Stromal cell of bone marrow (primary cell): ENCODE measurements around the gene SH3RF1.
"Not testable (repeated sequence)": the region's sequence is repeated elsewhere in the genome, so short reads cannot be mapped to it uniquely, and the experiment has no call there.

ENCODE experiments used
- DNase-seq: peaks from one replicate; pipeline ENCODE4 v3.0.0-alpha.2; 2012; ENCODE audit warnings: low read depth

Gene SH3RF1

DNA sequence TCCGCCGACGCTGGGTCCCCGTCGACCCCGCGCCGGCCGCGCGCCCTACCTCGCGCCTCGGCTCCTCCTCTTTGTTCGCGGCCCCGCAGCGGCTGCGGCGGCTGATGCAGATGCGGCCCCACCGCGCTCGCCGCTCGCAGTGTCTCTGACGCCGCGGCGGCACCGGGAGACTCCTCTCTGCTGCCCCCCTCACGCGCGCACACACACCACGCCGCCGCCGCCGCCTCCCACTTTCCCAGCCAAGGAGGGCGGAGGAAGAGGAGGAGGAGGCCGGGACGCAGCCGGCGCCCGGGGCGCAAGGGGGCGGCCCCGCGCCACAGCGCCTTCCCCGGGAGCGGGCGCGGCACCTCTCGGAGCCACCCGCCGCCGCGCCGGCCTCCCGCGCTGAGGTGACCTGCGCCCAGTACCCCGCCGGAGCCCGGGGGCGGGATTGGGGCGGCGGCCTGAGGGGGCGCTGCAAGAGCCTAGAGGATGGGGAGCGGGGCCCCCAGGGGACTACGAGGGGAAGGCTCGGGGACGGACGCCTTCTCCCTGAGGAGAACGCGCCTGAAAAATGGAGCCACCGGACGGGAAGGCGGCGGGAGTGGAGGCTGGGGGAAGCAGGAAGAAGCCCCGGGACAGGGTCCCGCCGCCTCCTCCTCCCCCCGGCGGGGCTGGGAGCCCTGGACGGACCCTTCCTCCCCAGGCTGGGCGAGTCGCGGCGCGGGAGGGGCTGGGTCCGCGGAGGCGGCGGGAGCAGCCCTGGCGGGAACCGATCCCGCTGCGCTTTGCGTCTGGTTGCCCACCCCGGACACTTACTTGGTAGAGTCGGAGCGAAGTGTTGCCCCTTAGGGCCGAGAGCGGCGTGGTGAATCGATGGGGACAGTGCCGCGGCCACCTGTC is at the start of gene SH3RF1:
TSS of gene SH3RF1 (minus strand) at position 147 of the 882 bp plus-strand sequence. CDS start 1,744 bp downstream, outside the sequence.
- peak; percentile 88 for DNase-seq

DNA sequence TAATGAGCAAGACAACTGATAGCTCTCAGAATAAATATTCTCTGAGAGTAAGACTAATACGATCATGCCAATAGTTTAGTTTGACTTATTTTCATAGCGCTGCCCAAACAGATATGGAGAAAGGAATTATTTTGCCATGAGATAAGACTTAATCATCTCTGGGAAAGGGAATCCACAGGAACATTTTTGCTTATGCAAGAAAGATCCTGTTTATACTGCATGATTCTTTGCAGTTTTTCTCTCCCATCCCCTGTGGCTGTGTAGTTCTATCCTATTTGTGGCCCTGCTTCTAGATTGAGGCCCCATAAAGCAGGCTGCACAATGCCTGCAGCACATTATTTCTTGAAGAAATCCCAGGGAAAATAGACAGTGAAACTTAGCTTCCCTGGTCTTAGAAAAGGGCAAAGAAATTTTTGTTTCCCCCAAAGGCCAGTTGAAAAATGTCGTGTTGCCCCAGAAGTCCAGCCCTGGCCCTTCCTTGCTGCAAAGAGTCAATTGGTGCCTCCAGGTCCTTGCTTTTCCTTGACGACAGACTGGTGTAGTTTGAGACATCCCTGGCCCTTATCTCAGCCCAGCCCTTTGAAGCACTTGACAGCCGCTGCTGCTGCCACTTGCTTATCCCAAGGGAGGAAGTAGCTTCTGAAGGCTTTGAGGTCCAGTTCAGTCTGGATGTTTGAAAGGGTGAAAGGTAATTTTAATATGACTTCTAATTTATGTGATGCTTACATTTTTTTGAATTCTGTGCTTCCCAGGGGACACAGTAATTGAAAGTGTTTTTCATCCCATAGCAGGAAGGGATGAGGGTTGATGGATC is 45.0 kb upstream of the SH3RF1 start:
- DNase-seq = no peak

DNA sequence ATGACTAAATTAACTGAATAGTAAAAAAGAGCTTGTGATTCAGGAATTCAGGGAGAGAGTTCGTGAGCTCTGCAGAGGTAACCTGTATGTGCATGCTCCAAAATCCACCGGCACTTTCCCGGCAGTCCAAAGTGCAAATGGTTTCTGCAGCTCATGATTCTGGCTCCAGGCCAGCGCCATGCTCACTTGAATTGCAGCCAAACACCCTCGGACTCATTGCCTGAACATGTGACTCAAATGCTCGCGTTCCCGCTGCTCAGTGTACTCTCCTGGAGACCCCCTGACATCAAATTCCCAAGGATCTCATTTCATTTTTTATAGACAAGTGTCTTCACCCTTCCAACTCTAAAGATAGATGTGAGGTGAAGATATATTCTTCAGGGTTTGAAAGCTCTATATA is 44.1 kb upstream of the SH3RF1 start:
- DNase-seq = no peak

DNA sequence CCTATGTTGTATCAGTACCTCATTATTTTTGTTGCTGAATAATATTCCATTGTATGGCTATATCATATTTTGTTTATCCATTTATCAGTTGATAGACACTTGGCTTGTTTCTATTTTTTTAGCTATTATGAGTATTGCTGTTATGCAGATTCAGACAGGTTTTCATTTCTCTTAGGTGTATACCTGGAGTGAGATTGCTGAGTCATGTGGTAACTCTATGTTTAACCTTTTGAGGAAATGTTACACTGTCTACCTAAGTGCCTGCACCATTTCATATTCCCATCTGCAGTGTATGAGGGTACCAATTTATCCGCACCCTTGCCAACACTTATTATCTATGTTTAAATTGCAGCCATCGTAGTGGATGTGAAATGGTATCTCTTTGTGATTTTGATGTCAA is 43.0 kb upstream of the SH3RF1 start:
- no peak for DNase-seq

DNA sequence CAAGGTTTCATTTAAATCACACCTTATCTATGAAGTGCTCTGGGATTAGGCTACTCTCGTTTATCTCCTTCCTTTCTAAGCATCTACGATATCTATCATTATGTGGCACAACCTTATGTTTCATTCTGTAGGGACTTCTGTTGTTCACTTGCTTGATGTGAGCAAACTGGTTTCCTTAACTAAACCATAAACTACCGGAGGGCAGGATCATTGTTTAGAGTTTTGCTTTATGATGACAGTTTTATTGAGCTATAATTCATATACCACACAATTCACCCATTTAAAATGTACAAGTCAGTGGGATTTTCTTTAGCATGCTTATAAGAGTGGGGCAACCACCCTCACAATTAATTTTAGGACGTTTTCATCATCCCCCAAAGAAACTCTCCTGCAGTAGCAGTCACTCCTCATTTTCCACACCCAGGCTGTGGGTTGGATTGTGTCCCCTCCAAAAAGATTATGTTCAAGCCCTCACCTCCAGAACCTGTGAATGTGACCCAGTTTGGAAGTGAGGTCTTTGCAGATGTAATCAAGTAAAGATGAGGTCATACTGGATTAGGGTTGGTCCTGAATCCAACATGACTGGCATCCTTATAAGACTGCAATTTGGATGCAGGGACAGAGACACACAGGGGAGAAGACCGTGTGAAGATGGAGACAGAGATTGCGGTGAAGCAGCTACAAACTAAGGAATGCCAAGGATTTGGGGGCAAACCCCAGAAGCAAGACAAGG is 42.1 kb upstream of the SH3RF1 start:
- DNase-seq = no peak

DNA sequence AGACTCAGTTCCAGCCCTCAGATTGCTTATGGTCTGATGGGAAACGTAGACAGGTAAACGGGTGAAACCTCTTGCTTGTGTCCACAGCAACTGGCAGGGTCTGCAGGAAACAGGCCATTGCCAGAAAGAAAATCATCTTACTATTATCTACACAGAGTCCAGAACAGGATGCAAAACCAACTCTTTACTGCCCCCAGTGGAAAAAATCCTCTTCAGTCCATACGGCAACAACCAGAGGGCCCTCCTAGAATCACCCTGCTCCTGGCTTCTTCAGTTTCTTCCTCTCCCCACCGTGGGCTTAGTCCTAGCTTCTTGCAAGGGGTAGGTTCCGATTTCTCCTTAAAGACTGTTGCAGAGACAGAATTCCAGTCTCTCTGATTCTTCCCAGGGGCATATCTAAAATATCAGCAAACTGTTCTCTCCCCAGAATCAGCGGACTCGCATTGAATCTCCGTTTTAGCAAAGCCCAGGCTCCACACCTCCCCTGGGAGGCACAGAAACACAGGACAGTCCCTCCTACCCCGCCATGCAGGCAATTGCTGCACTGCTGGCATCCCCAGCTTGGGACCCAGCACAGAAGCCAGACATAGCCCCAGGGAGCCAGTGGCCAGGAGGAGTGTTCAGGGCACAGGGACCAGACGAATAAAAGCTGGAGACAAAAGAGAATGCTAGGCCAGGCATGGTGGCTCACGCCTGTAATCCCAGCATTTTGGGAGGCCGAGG is 41.0 kb upstream of the SH3RF1 start:
- DNase-seq = no peak

DNA sequence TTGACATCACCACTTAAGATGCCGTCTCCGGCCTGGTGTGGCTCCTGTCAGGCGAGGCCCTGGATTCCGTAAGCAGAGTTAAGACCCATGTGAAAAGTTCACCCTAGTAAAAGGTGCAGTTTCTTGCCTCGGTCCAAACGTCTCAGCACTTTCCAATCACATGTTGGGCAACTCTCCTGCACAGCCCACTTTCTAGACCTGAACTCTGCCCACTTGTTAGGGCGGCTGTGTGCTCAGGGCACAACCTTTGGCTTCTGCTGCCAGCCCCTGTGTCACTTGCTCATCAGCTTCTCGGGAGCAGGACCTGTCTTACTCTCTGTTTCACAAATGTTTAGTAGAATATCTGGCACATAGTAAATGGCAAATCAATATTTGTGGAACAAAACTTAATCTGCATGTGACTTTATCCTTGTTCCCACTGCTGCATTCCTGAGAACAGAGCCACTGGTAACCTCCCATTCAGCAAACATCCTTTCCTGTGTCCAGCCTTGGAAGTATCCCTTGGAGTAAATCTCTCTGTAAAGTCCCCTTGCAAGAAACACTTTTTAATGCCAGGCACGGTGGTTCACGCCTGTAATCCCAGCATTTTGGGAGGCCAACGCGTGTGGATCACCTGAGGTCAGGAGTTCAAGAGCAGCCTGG is 38.7 kb upstream of the SH3RF1 start:
- no peak for DNase-seq

DNA sequence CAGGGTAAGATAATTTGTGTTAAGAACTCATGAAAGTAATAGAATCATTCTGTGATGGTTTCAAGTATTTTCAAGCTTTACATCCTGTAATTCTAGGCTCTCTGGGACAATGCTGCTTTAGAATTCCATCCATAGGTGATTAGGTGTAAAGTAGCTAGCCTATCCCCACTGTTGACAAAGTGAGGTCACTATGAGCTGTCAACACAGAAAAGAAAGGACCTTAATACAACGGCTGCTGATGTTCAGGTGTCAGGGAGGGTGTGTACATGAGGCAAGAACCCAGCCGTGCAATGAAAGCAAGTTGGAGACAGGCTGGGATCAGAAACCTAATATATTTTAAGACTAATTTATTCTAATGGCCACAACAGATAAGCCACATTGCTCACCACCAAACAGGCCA is 36.8 kb upstream of the SH3RF1 start:
- no peak for DNase-seq

DNA sequence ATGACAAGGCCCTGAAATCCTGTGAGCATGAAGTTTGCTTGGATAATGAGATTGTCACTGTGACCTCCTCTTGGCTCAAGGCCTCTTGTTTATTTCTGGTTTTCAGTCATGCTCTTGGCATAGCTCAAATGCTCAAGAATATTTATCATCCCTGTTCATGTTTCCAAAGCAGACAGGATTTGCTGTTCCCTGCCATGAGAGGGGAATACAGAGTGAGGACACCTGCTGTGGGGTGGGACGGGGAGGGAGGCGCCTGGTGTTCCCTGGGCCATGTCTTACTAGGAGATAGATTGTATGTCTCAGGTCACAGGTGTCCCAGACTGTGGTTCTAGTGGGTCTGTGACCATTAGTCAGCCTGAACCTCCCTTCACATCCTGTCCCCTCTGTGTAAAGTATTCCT is 34.9 kb upstream of the SH3RF1 start:
- DNase-seq = no peak

DNA sequence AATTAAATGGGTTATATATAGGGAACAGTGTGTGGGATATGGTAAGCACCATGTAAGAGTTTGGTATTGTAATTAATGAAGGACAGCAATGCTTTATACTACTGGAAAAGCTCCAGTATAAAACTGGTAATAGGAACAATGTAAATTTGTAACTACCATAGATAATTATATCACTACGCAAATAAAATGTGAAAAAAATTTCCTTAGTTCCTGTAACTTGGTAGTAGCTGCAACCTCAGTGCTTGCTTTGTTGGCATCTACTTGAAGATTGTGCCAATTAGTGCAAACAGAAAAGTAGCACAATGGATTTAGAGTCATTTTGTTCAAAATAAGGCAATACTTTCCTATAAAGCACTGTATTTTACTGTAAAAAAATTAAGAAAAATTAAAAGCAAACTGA is 34.4 kb upstream of the SH3RF1 start:
- no peak for DNase-seq

DNA sequence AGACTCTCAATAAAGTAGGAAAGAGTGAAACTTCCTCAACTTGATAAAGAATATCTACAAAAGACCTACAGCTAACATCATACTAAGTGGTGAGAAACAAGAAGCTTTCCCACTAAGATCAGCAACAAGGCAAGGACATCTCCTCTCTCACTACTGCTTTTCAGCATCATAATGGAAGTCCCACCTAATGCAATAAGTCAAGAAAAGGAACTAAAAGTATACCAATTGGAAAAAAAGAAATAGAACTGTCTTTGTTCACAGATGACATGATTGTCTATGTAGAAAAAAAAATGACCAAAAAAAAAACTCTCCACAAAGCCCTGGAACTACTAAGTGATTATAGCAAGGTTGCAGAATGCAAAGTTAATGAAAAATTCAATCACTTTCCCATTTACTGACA is 25.1 kb upstream of the SH3RF1 start:
- no peak for DNase-seq

DNA sequence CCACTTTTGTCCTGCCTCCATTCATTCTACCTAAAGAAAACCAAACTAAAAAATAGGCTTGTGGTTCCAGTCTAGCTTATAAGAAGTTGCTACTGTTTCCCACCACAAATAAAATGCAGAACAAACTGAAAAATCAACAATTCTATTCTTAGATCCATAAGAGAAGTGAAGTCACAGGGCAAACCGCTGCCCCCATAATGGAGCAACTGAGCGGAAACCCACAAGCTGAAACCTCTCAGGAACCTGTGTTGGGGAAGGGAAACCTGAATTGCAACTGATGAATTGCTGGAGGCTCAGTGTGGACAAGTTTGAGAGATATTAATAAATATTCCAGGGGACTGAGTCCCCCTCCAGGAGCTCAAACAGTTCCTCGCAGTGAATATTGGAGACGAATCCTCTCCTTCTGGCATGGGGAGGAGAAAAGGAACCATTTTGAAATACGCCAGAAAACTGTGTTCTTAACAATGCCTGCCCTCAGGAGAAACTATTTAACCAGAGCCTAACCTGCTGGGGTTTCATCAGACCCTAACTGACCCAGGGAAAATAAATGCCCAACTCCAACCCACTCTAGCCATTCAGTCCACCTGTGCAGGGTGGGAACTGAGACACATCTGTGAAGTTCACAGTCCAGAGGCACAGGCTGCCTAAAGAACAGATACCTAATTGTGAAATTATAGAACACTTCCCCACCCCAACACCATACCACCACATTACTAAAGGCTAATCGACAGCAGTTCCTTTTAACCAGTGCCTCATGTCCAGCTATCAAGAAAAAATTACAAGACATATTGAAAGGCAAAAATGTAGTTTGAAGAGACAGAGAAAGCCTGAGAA is 22.8 kb upstream of the SH3RF1 start:
- no peak for DNase-seq

DNA sequence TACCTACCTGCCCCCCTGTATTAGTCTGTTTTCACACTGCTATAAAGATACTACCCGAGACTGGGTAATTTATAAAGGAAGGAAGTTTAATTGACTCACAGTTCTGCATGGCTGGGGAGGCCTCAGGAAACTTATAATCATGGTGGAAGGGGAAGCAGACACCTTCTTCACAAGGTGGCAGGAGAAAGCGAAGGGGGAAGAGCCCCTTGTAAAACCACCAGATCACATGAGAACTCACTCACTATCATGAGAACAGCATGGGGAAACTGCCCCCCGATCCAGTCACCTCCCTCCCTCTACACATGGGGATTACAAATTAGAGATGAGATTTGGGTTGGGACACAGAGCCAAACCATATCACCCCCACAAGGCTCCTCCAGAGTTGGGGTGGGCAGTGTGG is 17.2 kb upstream of the SH3RF1 start:
- DNase-seq = not testable (repeated sequence)

DNA sequence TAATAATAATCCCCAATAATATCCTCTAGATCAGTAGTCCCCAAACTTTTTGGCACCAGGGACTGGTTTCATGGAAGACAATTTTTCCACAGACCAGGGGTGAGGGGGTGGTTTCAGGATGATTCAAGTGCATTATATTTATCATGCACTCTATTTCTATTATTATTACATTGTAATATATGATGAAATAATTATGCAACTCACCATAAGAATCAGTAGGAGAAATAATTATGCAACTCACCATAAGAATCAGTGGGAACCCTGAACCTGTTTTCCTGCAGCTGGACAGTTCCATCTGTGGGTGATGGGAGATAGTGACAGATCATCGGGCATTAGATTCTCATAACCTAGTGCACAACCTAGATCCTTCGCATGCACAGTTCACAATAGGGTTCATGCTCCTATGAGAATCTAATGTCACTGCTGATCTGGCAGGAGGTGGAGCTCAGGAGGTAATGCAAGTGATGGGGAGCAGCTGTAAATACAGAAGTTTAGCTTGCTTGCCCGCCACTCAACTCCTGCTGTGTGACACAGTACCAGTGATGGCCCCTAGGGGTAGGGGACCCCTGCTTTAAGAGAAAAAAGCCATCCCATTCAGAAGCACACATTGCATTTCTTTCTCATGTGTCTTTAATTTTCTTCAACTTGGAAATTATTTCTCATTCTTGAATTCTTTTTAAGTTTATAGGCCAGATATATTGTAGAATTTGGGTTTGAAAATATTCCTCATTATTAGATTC is 16.0 kb upstream of the SH3RF1 start:
- DNase-seq = no peak

DNA sequence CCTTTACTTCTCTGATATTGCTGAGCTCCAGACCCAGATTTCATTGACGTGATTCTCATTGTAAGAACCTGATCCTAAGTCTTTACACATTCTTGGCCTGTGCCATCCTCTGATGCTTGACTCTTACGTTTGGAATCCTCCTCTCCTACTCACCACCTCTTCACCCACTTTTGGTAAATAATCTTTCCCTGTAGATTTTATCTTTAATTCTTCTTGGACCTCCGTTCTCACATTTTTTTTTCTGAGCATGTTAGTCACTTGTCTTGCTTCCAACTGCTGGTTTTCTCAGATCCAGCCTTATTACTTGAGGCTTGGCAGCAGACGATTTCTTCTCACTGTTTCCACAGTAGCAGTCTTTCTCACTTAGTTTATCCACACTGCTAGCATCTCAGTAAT is 12.4 kb upstream of the SH3RF1 start:
- DNase-seq = peak; percentile 92

DNA sequence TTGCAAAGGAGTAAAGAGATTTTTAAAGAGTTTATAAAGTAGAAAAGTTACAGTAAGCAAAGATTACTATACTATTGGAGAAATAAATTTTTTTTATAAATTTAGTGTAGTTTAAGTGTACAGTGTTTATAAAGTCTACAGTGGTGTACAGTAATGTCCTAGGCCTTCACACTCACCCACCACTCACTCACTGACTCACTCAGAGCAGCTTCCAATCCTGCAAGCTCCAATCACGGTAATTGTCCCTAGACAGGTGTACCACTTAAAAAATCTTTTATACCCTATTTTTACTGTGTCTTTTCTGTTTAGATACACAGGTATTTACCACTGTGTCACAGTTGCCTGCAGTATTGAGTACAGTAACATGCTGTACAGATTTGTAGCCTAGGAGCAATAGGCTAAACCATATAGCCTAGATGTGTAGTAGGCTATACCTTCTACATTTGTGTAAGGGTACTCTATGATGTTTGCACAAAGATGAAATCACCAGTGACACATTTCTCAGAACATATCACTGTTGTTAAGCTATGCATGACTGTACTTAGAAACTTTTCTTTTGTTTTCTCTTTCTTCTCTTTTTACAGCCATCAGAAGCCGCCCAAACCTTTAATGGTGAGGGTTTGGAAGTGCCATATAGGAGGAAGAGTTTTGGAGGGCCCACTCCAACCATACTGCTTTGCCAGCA is 11.8 kb upstream of the SH3RF1 start:
- no peak for DNase-seq

DNA sequence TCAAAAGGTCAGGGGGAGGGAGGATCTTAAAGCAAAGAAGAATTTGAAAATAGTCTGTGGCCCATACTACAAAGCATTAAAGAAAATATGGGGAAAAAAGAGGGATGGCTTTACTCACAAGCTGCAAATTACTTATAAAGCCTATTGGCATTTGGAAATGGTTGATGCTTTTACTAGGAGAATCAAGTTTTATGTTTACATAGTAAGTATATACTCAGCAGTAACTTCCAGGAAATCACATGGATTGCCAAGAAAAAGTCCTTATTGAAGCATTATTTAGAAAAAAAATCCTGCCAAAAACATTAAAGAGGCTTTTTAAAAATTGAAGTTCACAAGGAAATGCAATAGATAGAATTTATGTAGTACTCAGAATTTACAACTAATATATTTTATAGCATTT is 8.4 kb upstream of the SH3RF1 start:
- DNase-seq = peak; percentile 74

DNA sequence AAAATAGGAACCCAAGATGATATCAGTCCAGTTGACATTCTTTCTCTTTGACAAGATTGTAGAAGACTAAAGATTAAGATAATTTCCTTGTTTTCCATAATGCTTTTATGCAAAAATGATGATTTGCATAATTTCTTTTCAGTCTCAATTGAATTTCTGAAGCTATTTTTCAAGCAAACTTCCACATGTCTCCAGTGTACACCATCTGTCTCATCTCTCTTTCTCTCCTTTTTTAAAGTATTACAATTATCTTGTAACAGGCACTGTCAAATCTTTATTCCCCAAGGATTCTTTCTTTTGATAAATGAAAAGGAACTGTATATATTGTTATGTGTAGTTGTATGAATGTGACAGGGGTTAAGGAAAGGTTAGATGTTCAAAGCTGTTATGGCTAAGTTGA is 7.9 kb upstream of the SH3RF1 start:
- no peak for DNase-seq

DNA sequence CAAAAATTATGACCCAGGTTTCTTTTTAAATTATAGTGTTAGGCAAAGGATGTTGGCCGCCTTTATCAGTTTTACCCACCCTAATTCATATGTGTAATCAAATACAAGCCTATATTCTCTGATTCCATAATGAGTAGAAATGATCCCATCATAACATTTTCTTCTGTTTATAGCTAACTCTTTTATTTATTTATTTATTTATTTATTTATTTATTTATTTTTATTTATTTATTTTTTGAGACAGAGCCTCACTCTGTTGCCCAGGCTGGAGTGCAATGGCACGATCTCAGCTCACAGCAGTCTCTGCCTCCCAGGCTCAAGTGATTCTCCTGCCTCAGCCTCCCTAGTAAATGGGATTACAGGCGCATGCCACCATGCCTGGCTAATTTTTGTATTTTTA is 7.1 kb upstream of the SH3RF1 start:
- DNase-seq = not testable (repeated sequence)
